HepG2 (cell line): ENCODE data around the gene DNMT3B. TPM values are rescaled to one million over a fixed set of nuclear protein-coding genes. Genes with fewer than 3 reads are reported as not detected.

Source experiments
- BRD4 ChIP-seq: sonication (generic); formaldehyde crosslinking; IDR thresholded peaks from 2 replicates; pipeline ENCODE4 v1.4.0; 2020; ENCODE audit warnings: missing genetic modification reagents
- DDIT3 ChIP-seq: sonication (generic); formaldehyde crosslinking; IDR thresholded peaks from 2 replicates; pipeline ENCODE4 v1.4.0; 2020; ENCODE audit warnings: mild to moderate bottlenecking, missing genetic modification reagents
- GPN1 ChIP-seq: sonication (generic); formaldehyde crosslinking; IDR thresholded peaks from 2 replicates; pipeline ENCODE4 v1.5.1; 2020; ENCODE audit warnings: missing genetic modification reagents, borderline replicate concordance
- HES4 ChIP-seq: sonication (generic); formaldehyde crosslinking; IDR thresholded peaks from 2 replicates; pipeline ENCODE4 v1.9.0; 2021; ENCODE audit warnings: mild to moderate bottlenecking, missing genetic modification reagents, borderline replicate concordance
- HNF4G ChIP-seq, 2 experiments: sonication (generic) in 1 of 2; formaldehyde crosslinking in 1 of 2; IDR thresholded peaks; 2 replicates each; pipeline versions ENCODE4 v1.4.0 to v1.6.1; 2011 to 2020; ENCODE audit warnings: borderline replicate concordance in 2 of 2, low read depth in 2 of 2, mild to moderate bottlenecking in 2 of 2, low read length in 1 of 2, missing genetic modification reagents in 1 of 2, moderate library complexity in 1 of 2
- KDM5B ChIP-seq: sonication (generic); formaldehyde crosslinking; IDR thresholded peaks from 2 replicates; pipeline ENCODE4 v1.4.0; 2020; ENCODE audit warnings: missing genetic modification reagents, mild to moderate bottlenecking, borderline replicate concordance
- PAXIP1 ChIP-seq: sonication (generic); formaldehyde crosslinking; conservative IDR thresholded peaks from 2 replicates; pipeline ENCODE4 v1.4.0; 2020; ENCODE audit warnings: mild to moderate bottlenecking, missing genetic modification reagents, moderate library complexity
- RAD21 ChIP-seq: fragments of 450-650 bp; formaldehyde crosslinking; IDR thresholded peaks from 2 replicates; pipeline ENCODE4 v1.5.0; 2020; ENCODE audit warnings: mild to moderate bottlenecking
- RBM39 ChIP-seq: fragments of 200-400 bp; formaldehyde crosslinking; IDR thresholded peaks from one replicate; pipeline ENCODE4 v1.6.1; 2018; ENCODE audit warnings: antibody characterized with exemption, mild to moderate bottlenecking, low read depth, low read length; ENCODE audit not compliant: poor library complexity, severe bottlenecking
- RXRA ChIP-seq: sonication (generic); formaldehyde crosslinking; IDR thresholded peaks from 2 replicates; pipeline ENCODE4 v1.5.1; 2020; ENCODE audit warnings: missing genetic modification reagents
- TARDBP ChIP-seq: sonication (generic); formaldehyde crosslinking; IDR thresholded peaks from 2 replicates; pipeline ENCODE4 v1.8.0; 2022; ENCODE audit warnings: mild to moderate bottlenecking, missing genetic modification reagents
- ZBTB46 ChIP-seq: sonication (generic); formaldehyde crosslinking; IDR thresholded peaks from 2 replicates; pipeline ENCODE4 v1.4.0; 2020; ENCODE audit warnings: mild to moderate bottlenecking, missing genetic modification reagents, borderline replicate concordance
- ZFP90 ChIP-seq: sonication (generic); formaldehyde crosslinking; IDR thresholded peaks from 2 replicates; pipeline ENCODE4 v1.8.0; 2022; ENCODE audit warnings: missing genetic modification reagents, mild to moderate bottlenecking, inconsistent platforms, borderline replicate concordance
- ZHX2 ChIP-seq, 2 experiments: sonication (generic) in 1 of 2; formaldehyde crosslinking in 1 of 2; IDR thresholded peaks; 2 replicates each; pipeline versions ENCODE4 v1.6.1 to v1.9.0; 2014 to 2022; ENCODE audit warnings: antibody characterized with exemption in 1 of 2, borderline replicate concordance in 1 of 2, inconsistent platforms in 1 of 2, low read depth in 1 of 2, missing genetic modification reagents in 1 of 2
- ZNF468 ChIP-seq: sonication (generic); formaldehyde crosslinking; IDR thresholded peaks from 2 replicates; pipeline ENCODE4 v1.8.0; 2022; ENCODE audit warnings: mild to moderate bottlenecking, moderate library complexity, missing genetic modification reagents
- ZNF550 ChIP-seq: sonication (generic); formaldehyde crosslinking; IDR thresholded peaks from 2 replicates; pipeline ENCODE4 v1.4.0; 2020; ENCODE audit warnings: mild to moderate bottlenecking, missing genetic modification reagents, borderline replicate concordance
- polyA plus RNA-seq, 8 experiments: library from polyadenylated mRNA; depleted of rRNA in 3 of 8; stranded (reverse) in 7 of 8; unstranded in 1 of 8; fragments of >200 nt; fragmentation: Illumina TruSeq in 4 of 8; extraction: Trizol in 4 of 8; gene quantifications; 2 replicates each; pipeline versions ENCODE4 v1.2.1 to v1.2.3, GENCODE V29; 2011 to 2016; ENCODE audit warnings: low read depth in 4 of 8, missing spikeins in 1 of 8, mixed read lengths in 1 of 8; ENCODE audit not compliant: insufficient read depth in 1 of 8
- total RNA-seq, 5 experiments: library from RNA; depleted of rRNA; stranded (reverse); fragments of >200 nt; fragmentation: Illumina TruSeq; extraction: Trizol; gene quantifications; 2 replicates each; pipeline ENCODE4 v1.2.3, GENCODE V29; 2016; ENCODE audit warnings: low read depth in 1 of 5

The DNMT3B gene
- total and polyA plus RNA-seq, 2 of the 13 experiments (the other 11 are each of a cell fraction or from before 2014, with no cell fraction given) = 3.8 to 13.9 TPM

GRCh38 chr20:32731882-32732266, 30.3 kb upstream of the DNMT3B start (continued):
- TF ChIP-seq ZHX2 (IDR thresholded peaks at IDR 0.05; ENCODE audit: low read depth) = no peak
- TF ChIP-seq ZHX2 (CRISPR knock-in tag; IDR thresholded peaks at IDR 0.05; ENCODE audit: borderline replicate concordance) = no peak
- TF ChIP-seq RXRA (CRISPR knock-in tag) = peak; percentile 78; the same call in 1 of the 2 replicates
- no peak for TF ChIP-seq ZFP90 (CRISPR knock-in tag)
- no peak for TF ChIP-seq TARDBP (CRISPR knock-in tag)
- TF ChIP-seq GPN1 = no peak
- no peak for TF ChIP-seq BRD4 (CRISPR knock-in tag)
- no peak for TF ChIP-seq ZNF550 (CRISPR knock-in tag)
- no peak for TF ChIP-seq ZBTB46 (CRISPR knock-in tag)
- TF ChIP-seq HES4 (CRISPR knock-in tag) = no peak
- peak; percentile 37; the same call in 1 of the 2 replicates for TF ChIP-seq RAD21 (CRISPR knock-in tag)
- TF ChIP-seq ZNF468 = no peak
- no peak for TF ChIP-seq DDIT3 (CRISPR knock-in tag)
- TF ChIP-seq HNF4G (IDR thresholded peaks at IDR 0.05; ENCODE audit: borderline replicate concordance, low read depth, low read length) = no peak; the same call in 1 of the 2 replicates
- no peak for TF ChIP-seq HNF4G (CRISPR knock-in tag; IDR thresholded peaks at IDR 0.05; ENCODE audit: borderline replicate concordance, low read depth)
- TF ChIP-seq PAXIP1 (CRISPR knock-in tag) = peak; percentile 37; the same call in 1 of the 2 replicates
- no peak for TF ChIP-seq KDM5B (CRISPR knock-in tag)
- no peak for TF ChIP-seq RBM39
